NOMO-1 treated with DMSO at 0.1 percent for 48 hours (cell line): ENCODE results near the gene DIAPH3.

Experiments used
- DNase-seq: peaks from one replicate; lab custom pipeline; 2025; ENCODE audit not compliant: unreplicated experiment; lab: John Stamatoyannopoulos, UW

DIAPH3 gene

GRCh38 chr13:59641817-59642216 lies 521.9 kb downstream of the DIAPH3 start:
- DNase-seq, result no peak

- DNase-seq, result no peak
Measured at GRCh38 chr13:59641261-59641660, 522.5 kb downstream of the DIAPH3 start.

GRCh38 chr13:59638404-59638803 lies 525.3 kb downstream of the DIAPH3 start:
- no peak for DNase-seq

- no peak for DNase-seq
Measured at GRCh38 chr13:59635589-59635988, 528.1 kb downstream of the DIAPH3 start.

- DNase-seq, result no peak
Measured at GRCh38 chr13:59633290-59633689, 530.4 kb downstream of the DIAPH3 start.

GRCh38 chr13:59631271-59631670 lies 532.5 kb downstream of the DIAPH3 start:
- no peak for DNase-seq

- DNase-seq, result no peak
Measured at GRCh38 chr13:59625111-59625510, 538.6 kb downstream of the DIAPH3 start.

- DNase-seq, result no peak
Measured at GRCh38 chr13:59623206-59623915, 540.4 kb downstream of the DIAPH3 start.

- peak; percentile 22 for DNase-seq
Measured at GRCh38 chr13:59621773-59622172, 542.0 kb downstream of the DIAPH3 start.
